A549 (cell line): ENCODE measurements around the gene PRTFDC1.

Experiments used
- CTCF ChIP-seq: fragments of >200 bp; sonication (Bioruptor Twin); formaldehyde crosslinking; IDR thresholded peaks from 3 replicates; pipeline ENCODE4 v1.5.1; 2016
- JUN ChIP-seq, 2 experiments: fragments of >200 bp; sonication (Bioruptor Twin); formaldehyde crosslinking; IDR thresholded peaks; 2 replicates in 1 of 2; 3 replicates in 1 of 2; pipeline ENCODE4 v1.6.1; 2016 to 2017
- MYC ChIP-seq: IDR thresholded peaks from 2 replicates; pipeline ENCODE4 v1.6.1; 2012; ENCODE audit warnings: mild to moderate bottlenecking, inconsistent platforms, low read length, improper control_type of control experiment, borderline replicate concordance
- NFE2L2 ChIP-seq: fragments of 150-350 bp; conservative IDR thresholded peaks from 2 replicates; pipeline ENCODE4 v1.6.1; 2014; ENCODE audit warnings: low read length
- POLR2A ChIP-seq: IDR thresholded peaks from 2 replicates; pipeline ENCODE4 v1.6.1; 2012; ENCODE audit warnings: mild to moderate bottlenecking, low read length
- RAD21 ChIP-seq, 2 experiments: fragments of >200 bp in 1 of 2; sonication (Bioruptor Twin) in 1 of 2; formaldehyde crosslinking in 1 of 2; IDR thresholded peaks in 1 of 2; conservative IDR thresholded peaks in 1 of 2; 2 replicates in 1 of 2; 3 replicates in 1 of 2; pipeline ENCODE4 v1.6.1; 2012 to 2018; ENCODE audit warnings: inconsistent platforms in 1 of 2
- REST ChIP-seq: fragments of 200-600 bp; sonication (generic); IDR thresholded peaks from 2 replicates; pipeline ENCODE4 v1.6.1; 2016; ENCODE audit warnings: antibody characterized with exemption, mild to moderate bottlenecking, moderate library complexity
- TFCP2L1 ChIP-seq: fragments of 250-450 bp; sonication (Bioruptor Pico); IDR thresholded peaks from 2 replicates; pipeline ENCODE4 v1.5.0; 2021; ENCODE audit warnings: mild to moderate bottlenecking
- USF2 ChIP-seq: fragments of 450-650 bp; IDR thresholded peaks from 2 replicates; pipeline ENCODE4 v1.6.1; 2014; ENCODE audit warnings: antibody characterized with exemption

DNA sequence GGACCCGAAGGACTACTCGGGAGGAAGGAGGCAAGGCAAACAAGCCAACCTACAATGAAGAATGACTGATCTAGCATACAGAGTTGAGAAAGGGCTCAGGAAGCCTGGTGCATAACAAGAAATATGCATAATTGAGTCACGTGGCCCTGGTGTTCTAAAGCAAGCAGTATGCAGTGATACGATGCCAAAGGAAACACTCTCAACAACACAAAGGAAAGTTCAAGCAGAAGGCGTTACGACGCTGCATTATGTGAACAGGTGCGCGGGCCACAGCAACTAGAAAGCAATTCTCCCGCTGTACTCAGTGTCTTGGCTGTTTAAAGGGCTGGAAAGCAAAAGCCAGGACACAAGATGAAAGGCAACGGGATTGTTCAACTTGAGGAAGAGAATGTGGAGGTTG is 100.8 kb downstream of the PRTFDC1 start:
- TF ChIP-seq NFE2L2 (no peak), JUN (IDR thresholded peaks at IDR 0.05) (no peak), TFCP2L1 (CRISPR knock-in tag) (no peak), CTCF (no peak), POLR2A (no peak), MYC (no peak), REST (no peak), USF2 (no peak), RAD21 (conservative IDR thresholded peaks at IDR 0.05 in 1 of 2, IDR thresholded peaks at IDR 0.05 in 1 of 2) (no peak)
